NT2/D1 (cell line): ENCODE results near the gene KNL1.

ENCODE experiments used
- SUZ12 ChIP-seq: IDR thresholded peaks from 2 replicates; pipeline ENCODE4 v1.6.1; 2011; ENCODE audit not compliant: insufficient read length, insufficient read depth; ENCODE audit errors: extremely low read depth
- YY1 ChIP-seq: IDR thresholded peaks from 2 replicates; pipeline ENCODE4 v1.6.1; 2011; ENCODE audit not compliant: insufficient read length, insufficient read depth
- ZNF274 ChIP-seq: IDR thresholded peaks from 2 replicates; pipeline ENCODE4 v1.6.1; 2011; ENCODE audit warnings: mild to moderate bottlenecking, low read depth, low read length

- no peak for TF ChIP-seq ZNF274
- no peak for TF ChIP-seq SUZ12
- no peak for TF ChIP-seq YY1
Measured at GRCh38 chr15:40660686-40661085, 66.6 kb downstream of the KNL1 start.
